Measurements from ENCODE around the gene PDCD1.

PDCD1 gene

GRCh38 chr2:241865957-241866789 lies 7.5 kb upstream of the PDCD1 start:
- peak; percentile 67 for DNase-seq (ENCODE audit: low read depth, low spot score)

GRCh38 chr2:241865416-241865956 lies 6.8 kb upstream of the PDCD1 start:
- DNase-seq (ENCODE audit: low read depth, low spot score), result no peak

- DNase-seq (ENCODE audit: low read depth, low spot score), result no peak
Observed at GRCh38 chr2:241864850-241865213, 6.1 kb upstream of the PDCD1 start.

- no peak for DNase-seq (ENCODE audit: low read depth, low spot score)
Observed at GRCh38 chr2:241864168-241864849, 5.6 kb upstream of the PDCD1 start.

GRCh38 chr2:241863536-241863954 lies 4.9 kb upstream of the PDCD1 start:
- DNase-seq (ENCODE audit: low read depth, low spot score), result no peak

- no peak for DNase-seq (ENCODE audit: low read depth, low spot score)
Observed at GRCh38 chr2:241862775-241863535, 4.3 kb upstream of the PDCD1 start.

- no peak for DNase-seq (ENCODE audit: low read depth, low spot score)
Observed at GRCh38 chr2:241862093-241862492, 3.4 kb upstream of the PDCD1 start.

- DNase-seq (ENCODE audit: low read depth, low spot score), result no peak
Observed at GRCh38 chr2:241861264-241861663, 2.6 kb upstream of the PDCD1 start.

GRCh38 chr2:241860184-241861078 lies 1.7 kb upstream of the PDCD1 start:
- DNase-seq (ENCODE audit: low read depth, low spot score), result no peak

- no peak for DNase-seq (ENCODE audit: low read depth, low spot score)
Observed at GRCh38 chr2:241859436-241860183, 916 bp upstream of the PDCD1 start.

- DNase-seq (ENCODE audit: low read depth, low spot score), result no peak
Observed at GRCh38 chr2:241859017-241859435, 332 bp upstream of the PDCD1 start.

- no peak for DNase-seq (ENCODE audit: low read depth, low spot score)
Observed at GRCh38 chr2:241857572-241858121, 1.0 kb downstream of the PDCD1 start.

- no peak for DNase-seq (ENCODE audit: low read depth, low spot score)
Observed at GRCh38 chr2:241857041-241857541, 1.6 kb downstream of the PDCD1 start.

GRCh38 chr2:241855888-241856422 lies 2.7 kb downstream of the PDCD1 start:
- DNase-seq (ENCODE audit: low read depth, low spot score), result no peak

- DNase-seq (ENCODE audit: low read depth, low spot score), result no peak
Observed at GRCh38 chr2:241855245-241855887, 3.3 kb downstream of the PDCD1 start.

GRCh38 chr2:241854342-241855244 lies 4.1 kb downstream of the PDCD1 start:
- no peak for DNase-seq (ENCODE audit: low read depth, low spot score)

GRCh38 chr2:241853651-241854341 lies 4.9 kb downstream of the PDCD1 start:
- DNase-seq (ENCODE audit: low read depth, low spot score), result no peak
